ENCODE measurements around the gene MUC12. TPM values are rescaled to one million over a fixed set of nuclear protein-coding genes. Genes with fewer than 3 reads are reported as not detected.

The MUC12 gene
- total RNA-seq, 4 donors from 2014 or later = 0.54 to 15.1 TPM; not detected in 2

- H3K4me3 ChIP-seq = no peak overlapping the region
- peaks cover 63% of the 10 kb centered on the region for H3K27me3 ChIP-seq
- WGBS, 2 donors (ENCODE audit: low coverage in 1 of 2) = 72 to 79% methylated on average over 8 to 11 of the region's 11 CpGs
- no peak for ATAC-seq
- no peak overlapping the region for H3K27ac ChIP-seq
- H3K36me3 ChIP-seq = no peaks in the 10 kb centered on the region
- no peak for TF ChIP-seq CTCF (IDR thresholded peaks at IDR 0.05)
- H3K4me1 ChIP-seq = peaks cover 0 to 7% (median 0%) of the 10 kb centered on the region in 3 donors
- peaks cover 0 to 11% (median 0%) of the 10 kb centered on the region in 3 donors for H3K9me3 ChIP-seq
These were observed 22.5 kb upstream of the MUC12 start for GRCh38 chr7:100946766-100947365.

DNA sequence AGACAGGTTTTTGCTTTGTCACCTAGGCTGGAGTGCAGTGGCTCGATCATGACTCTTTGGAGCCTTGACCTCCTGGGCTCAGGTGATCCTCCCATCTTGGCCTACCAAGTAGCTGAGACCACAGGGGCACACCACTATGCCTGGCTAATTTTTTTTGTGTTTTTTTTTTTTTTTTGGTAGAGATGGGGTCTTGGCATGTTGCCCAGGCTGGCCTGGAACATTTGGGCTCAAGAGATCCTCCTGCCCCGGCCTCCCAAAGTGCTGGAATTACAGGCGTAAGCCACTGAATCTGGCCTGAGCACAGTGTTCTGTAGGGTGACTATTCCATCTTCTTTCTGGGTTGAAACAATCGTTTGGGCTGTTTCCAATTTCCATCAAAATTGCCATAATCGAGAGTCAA is 21.6 kb upstream of the MUC12 start:
- no peak for TF ChIP-seq CTCF (IDR thresholded peaks at IDR 0.05)
- TF ChIP-seq EP300 (IDR thresholded peaks at IDR 0.05) = no peak
- no peak for TF ChIP-seq POLR2AphosphoS5 (IDR thresholded peaks at IDR 0.05)
- no peak for TF ChIP-seq POLR2A (IDR thresholded peaks at IDR 0.05)
- H3K9me3 ChIP-seq = peaks cover 0 to 11% (median 0%) of the 10 kb centered on the region in 3 donors
- 68 to 94% methylated on average over 5 of the region's 5 CpGs for WGBS, 2 donors (ENCODE audit: low coverage in 1 of 2)
- peaks cover 72% of the 10 kb centered on the region for H3K27me3 ChIP-seq
- H3K4me1 ChIP-seq = peaks cover 0 to under 1% (median 0%) of the 10 kb centered on the region in 3 donors
- H3K36me3 ChIP-seq = no peaks in the 10 kb centered on the region
- H3K4me3 ChIP-seq = no peak overlapping the region
- ATAC-seq = no peak
- no peak overlapping the region for H3K27ac ChIP-seq

DNA sequence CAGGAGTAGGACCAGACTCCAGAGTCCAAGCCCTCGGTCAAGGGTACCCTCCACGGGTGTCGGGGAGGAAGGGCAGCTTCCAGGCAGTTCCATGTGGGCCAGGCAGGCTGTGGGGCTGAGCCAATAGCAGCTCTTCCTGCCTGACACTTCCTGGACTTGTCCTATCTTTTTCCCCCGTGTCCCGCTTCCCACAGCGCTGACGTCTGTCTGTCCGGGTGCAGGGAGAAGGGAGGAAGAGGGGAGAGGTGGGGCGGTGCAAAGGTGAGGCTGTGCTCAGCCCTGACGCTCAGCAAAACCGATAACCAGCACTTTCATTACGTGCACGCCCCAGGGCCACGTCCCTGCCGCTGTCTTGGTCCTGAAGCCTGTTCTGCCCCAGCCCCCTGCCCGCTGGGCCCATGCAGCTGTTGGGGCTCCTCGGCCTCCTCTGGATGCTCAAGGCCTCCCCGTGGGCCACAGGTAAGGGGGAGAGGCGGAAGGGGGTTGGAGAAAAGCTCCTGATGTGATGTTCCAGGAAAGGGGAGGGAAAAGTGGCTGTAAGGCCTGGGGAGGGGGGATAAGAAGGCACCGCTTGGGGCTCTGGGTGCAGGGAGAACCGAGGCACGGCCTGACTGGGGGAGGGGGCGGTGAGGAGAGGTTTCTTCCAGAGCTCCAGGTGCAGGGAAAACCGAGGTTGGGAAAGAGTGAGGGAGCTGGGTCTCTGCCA is 20.0 kb upstream of the MUC12 start, which contains the start of gene MUC3A:
TSS of gene MUC3A (plus strand) at position 308 of the 706 bp plus-strand sequence. CDS start at position 399, 91 bp downstream.
- no peak within 1 kb of the TSS for H3K4me3 ChIP-seq
- no peaks in the 10 kb centered on the region for H3K36me3 ChIP-seq
- no peaks in the 10 kb centered on the region for H3K4me1 ChIP-seq
- no peak for ATAC-seq
- H3K9me3 ChIP-seq = peaks cover 0 to 3% (median 0%) of the 10 kb centered on the region in 3 donors
- H3K27ac ChIP-seq = no peak within 1 kb of the TSS
- TF ChIP-seq CTCF (IDR thresholded peaks at IDR 0.05) (no peak), EP300 (IDR thresholded peaks at IDR 0.05) (no peak), POLR2AphosphoS5 (IDR thresholded peaks at IDR 0.05) (no peak), POLR2A (IDR thresholded peaks at IDR 0.05) (no peak)
- 13 to 18% methylated on average over 10 to 14 of the region's 24 CpGs for WGBS, 2 donors (ENCODE audit: low coverage in 1 of 2)
- peaks cover 80% of the 10 kb centered on the region for H3K27me3 ChIP-seq

GRCh38 chr7:100949933-100950443 is 19.4 kb upstream of the MUC12 start:
- Histone ChIP-seq H3K27me3 (peaks cover 80% of the 10 kb centered on the region), H3K27ac (no peak overlapping the region), H3K36me3 (no peaks in the 10 kb centered on the region), H3K4me1 (no peaks in the 10 kb centered on the region), H3K9me3 (no peaks in the 10 kb centered on the region), H3K4me3 (no peak overlapping the region)
- WGBS, 2 donors (ENCODE audit: low coverage in 1 of 2) = 18 to 42% methylated on average over 7 to 15 of the region's 15 CpGs
- ATAC-seq = no peak
- TF ChIP-seq EP300 (IDR thresholded peaks at IDR 0.05) = no peak
- no peak for TF ChIP-seq CTCF (IDR thresholded peaks at IDR 0.05)
- no peak for TF ChIP-seq POLR2AphosphoS5 (IDR thresholded peaks at IDR 0.05)
- no peak for TF ChIP-seq POLR2A (IDR thresholded peaks at IDR 0.05)

Measured in gastroesophageal sphincter (tissue), 4 donors.